ENCODE measurements around the gene ANTXR2.

DNA sequence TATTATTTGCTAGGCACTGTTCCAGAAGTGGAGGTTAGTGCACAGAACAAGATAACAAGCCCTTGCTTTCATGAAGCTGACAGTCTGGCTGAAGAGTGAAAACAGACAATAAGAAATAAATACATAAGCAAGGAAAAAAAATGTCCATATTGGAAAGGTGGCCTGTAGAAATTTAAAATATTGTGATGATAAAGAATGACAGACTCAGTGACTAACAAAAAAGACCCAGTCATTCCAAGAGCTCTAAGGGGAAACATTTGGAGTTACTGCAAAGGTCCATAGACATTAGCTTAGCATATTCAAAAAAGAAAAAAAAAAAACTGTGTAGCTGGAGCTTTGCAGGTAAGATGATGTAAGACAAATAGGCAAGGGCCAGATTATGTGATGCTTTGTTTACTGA is 1.0 kb upstream of the ANTXR2 start:
- TF ChIP-seq FOXP2 (optimal IDR thresholded peaks at IDR 0.05; ENCODE audit: borderline replicate concordance, extremely low read depth, extremely low read length, insufficient read depth) (no peak), POLR2AphosphoS5 (IDR thresholded peaks at IDR 0.05; ENCODE audit: low read depth, low read length) (no peak)

Measured in PFSK-1 (cell line).